Glomerular endothelial cell (primary cell): ENCODE measurements around the gene TBC1D1. TPM values are rescaled to one million over a fixed set of nuclear protein-coding genes. Genes with fewer than 3 reads are reported as not detected.

Experiments
- DNase-seq: peaks from one replicate; pipeline ENCODE4 v3.0.0-alpha.2; 2011; ENCODE audit warnings: low read depth, low spot score; ENCODE audit errors: extremely low read depth
- total RNA-seq: library from RNA; depleted of rRNA; stranded (reverse); fragments of >200 nt; gene quantifications from 2 replicates; pipeline ENCODE4 v1.2.3, GENCODE V29; 2015

The TBC1D1 gene
- total RNA-seq, 1 donor from 2014 or later = 133 TPM

GRCh38 chr4:38037612-38038011 lies 146.7 kb downstream of the TBC1D1 start:
- DNase-seq = no peak

DNA sequence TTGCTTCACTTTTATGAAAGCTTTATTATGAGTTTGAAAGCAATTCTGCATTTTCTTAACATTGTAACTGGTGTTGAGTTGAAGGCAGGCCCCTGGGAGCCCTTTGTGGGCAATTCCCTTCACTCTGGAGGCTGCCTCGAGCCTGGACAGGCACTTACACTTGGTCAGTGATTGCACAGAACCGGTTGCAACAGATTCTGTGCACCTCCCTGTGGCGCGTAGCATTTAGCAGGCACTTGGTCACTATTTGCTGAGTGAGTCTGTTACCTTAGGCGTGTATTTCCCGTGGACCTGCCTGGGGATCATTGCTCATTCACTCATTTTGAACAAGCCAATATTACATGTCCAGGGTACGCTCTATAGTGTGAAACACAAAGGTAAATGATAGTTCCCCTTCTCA lies 149.7 kb downstream of the TBC1D1 start:
- no peak for DNase-seq

DNA sequence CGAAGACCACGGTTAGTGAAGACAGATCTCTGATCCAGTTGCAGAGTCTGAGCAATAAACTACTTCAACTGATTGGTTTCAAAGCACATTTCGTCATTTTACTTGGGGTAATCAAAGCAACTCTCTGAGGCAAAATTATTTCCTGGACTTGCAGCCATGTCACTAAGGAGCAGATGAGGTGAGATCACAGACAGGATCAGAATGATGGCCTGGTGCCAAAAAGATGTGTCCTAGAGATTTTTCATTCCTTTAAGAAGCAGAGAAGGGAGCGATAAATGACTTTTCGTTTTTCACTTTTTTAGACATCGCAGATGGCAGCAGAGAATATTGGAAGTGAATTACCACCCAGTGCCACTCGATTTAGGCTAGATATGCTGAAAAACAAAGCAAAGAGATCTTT lies 153.2 kb downstream of the TBC1D1 start:
- no peak for DNase-seq

DNA sequence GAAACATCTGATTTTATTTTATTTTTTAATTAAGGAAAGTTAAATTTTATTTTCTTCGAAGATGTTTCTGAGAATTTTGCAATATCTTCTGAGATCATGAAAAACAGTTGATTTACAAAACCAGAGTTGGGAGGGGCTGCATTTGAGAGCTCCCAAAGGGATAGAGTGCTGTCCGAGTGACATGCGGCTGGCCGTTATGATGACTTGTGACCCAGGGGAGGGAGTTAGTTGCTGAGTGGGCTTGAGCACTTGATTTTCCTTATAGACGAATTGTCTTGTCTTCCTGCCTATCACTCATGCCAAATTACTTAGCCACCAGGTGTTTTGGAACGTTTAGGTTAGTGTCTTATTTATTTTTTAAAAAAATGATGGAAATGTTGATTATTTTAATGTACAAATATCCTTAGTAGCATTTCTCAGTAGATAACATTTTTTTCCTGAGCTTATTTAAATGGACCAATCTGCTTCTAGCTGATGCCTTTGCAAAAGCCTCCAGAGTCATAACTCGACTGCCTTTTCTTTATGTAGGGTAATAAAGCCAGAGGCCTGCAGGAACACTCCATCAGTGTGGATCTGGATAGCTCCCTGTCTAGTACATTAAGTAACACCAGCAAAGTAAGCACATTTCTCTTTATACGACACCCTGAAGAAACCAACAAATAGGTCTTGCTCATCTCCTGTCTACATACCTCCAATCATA lies 154.6 kb downstream of the TBC1D1 start:
- DNase-seq = no peak

GRCh38 chr4:38046727-38047489 lies 156.0 kb downstream of the TBC1D1 start:
- no peak for DNase-seq

- no peak for DNase-seq
Measured at GRCh38 chr4:38049545-38050170, 158.8 kb downstream of the TBC1D1 start.

DNA sequence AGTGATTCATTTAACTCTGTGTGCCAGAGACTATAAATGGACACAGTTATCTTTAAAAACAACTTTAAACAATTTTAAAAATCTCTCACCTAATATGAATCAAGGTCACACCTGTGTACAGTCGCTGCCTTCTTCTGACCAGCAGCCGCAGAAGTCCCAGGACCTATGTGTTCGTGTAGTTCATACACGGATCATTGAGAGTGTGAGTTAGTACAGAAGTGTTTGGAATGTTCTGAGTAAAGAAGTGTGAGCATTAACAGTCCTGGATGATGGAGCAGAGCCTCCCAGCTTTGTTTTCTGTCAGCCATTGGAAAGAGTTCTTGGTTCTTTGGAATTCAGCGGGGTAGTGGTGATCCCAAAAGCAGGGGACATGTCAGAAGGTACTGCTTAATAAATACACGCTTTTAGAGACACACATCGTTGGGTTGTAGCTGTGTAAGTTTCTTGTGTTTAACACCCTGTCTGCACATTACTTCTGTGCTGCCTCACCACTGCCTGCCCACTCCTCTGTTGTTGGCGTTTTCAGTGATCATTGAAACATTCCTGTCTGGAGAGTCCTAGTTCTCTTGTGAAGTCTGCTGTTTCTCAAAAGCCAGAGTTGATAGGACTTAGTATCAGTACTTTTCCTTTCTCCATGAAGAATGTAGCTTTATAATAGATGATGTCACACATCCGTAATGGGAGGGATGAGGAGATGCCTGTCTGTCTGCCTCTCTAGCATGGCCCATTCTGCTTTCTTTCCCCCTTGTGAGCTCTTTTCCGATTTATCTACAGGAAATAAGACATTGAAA lies 159.9 kb downstream of the TBC1D1 start:
- peak; percentile 71 for DNase-seq

DNA sequence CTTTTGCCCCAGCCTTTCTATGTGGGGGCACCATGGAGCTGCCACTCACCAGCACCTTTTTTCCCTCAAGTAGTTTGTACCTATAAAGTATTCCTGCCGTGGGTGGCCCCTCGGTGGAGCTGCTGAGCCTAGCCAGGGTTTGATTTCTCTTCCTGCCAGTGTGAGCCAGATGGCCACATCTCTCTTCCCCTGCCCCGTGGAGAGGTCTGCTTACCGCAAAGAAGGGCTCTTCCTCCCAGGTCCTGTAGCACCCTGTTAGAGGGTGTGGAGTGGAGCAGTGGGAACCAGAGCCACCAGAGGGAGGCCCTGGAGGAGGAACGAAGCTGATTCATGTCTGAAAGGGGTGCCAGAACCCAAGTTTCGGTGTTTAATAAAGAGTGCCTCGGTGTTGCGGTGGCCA lies 164.7 kb downstream of the TBC1D1 start:
- no peak for DNase-seq

DNA sequence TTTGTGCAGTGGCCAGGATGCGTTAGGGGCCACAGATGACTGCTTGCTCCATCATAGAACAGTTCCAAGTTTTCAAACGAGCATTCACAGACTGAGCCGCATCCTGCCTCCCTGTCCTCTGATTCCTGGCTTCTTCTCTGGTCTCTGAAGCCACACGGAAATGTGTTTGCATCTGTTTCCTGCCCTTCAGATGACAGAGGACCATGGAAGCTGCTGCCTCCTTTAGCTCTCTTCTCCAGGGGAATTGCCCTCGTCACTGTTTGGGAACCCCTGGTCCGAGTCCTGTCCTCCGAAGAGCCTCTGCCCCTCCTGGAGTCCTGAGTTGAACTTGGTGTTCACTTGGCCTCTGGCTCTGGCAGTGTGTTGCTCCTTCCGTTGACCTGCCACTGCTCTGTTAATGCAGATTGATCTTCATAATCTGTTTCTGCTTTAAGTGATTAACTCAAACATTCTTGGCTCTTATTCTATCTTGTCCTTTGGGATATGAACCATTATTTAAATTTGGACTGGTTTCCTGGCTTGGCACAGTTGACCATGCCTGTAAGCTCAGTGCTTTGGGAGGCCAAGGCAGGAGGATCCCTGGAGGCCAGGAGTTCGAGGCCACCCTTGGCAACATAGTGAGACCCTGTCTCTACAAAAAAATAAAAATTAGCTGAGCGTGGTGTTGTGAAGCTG lies 165.3 kb downstream of the TBC1D1 start:
- no peak for DNase-seq

- DNase-seq = no peak
Measured at GRCh38 chr4:38058151-38058550, 167.3 kb downstream of the TBC1D1 start.

GRCh38 chr4:38060829-38061431 lies 170.0 kb downstream of the TBC1D1 start:
- no peak for DNase-seq

DNA sequence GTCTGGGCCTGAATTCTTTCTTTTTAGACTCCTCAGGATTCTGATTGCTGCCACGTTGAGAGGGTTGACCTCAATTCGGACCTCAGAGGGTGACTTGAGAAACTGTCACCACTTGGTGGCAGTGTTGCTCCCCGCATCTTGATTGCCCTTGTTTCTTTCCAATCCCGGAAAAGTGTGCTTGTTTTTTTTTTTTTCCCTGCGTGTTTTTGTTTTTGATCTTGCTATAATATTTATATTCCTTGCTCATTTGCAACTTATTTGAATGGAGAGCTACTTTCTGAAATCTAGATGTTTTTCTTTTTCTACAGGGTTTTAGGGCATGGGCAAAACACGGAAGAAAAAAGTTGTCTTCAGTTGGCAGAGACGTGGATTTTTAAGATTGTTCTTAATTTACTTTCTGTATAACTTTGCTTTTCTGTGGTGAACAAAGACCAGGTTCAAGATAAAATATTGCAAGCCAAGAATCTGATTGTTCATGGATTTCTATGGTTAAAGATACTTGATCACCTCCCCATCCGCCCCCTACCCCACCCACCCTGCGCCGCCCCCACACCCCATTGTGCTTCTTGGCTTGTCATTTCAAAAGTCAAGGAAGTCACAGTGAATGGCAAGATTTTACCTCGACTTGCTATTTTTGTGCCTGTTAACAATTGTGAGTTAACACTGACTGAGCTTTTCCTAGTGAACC lies 171.3 kb downstream of the TBC1D1 start:
- DNase-seq = peak; percentile 69

DNA sequence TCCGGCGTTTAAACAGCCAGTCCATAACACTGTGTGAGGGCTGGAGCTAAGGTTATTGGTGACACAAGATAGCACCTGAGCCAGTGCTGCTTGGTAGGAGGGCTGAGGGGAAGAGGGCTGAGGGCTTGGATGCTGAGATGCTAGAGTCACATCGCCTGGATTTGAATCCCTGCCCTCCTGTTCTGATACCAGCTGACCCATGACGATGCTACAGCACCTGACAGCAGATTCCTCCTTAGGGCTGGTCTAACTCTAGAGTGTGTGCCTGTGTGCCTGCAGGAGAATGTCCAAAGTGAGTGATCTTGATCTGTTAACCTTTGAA lies 171.9 kb downstream of the TBC1D1 start:
- DNase-seq = no peak

GRCh38 chr4:38065176-38065575 lies 174.3 kb downstream of the TBC1D1 start:
- no peak for DNase-seq

DNA sequence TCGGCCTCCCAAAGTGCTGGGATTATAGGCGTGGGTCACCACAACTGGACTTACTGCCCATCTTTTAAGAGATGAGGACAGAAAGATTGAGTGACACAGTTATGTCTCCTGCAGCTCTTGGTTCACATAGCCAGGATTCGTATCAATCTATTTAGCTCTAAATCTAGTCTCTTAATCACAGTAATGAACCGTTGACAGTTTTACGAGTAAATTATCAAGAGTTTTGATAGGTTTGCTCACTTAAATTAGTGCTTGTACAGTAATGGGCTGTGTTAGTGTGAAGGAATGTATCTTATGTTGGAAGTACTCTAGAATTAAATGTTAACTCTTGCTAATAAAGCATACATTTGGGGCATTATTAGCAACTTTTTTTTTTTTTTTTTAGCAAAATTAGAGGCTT lies 175.0 kb downstream of the TBC1D1 start:
- DNase-seq = no peak

- no peak for DNase-seq
Measured at GRCh38 chr4:38067499-38067898, 176.6 kb downstream of the TBC1D1 start.

DNA sequence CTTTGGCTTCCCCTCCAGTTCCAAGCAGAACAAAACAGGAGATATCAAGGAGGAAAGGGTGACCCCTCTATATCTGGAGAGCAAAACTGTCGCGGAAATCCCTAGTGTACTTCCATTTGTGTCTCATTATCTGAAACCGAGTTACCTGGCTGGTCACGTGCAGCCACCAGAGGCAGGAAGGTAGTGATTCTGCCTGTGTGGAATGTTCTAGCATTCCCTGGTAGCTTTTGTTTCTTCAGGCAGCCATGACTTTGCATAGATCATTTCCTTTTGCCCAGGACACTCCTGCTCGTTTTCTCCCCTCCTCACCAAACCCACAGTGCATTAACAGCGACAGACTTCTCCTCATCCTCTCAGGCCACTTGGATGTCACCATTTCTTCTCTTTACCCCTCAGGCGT lies 177.2 kb downstream of the TBC1D1 start:
- no peak for DNase-seq

- no peak for DNase-seq
Measured at GRCh38 chr4:38069271-38069760, 178.4 kb downstream of the TBC1D1 start.

DNA sequence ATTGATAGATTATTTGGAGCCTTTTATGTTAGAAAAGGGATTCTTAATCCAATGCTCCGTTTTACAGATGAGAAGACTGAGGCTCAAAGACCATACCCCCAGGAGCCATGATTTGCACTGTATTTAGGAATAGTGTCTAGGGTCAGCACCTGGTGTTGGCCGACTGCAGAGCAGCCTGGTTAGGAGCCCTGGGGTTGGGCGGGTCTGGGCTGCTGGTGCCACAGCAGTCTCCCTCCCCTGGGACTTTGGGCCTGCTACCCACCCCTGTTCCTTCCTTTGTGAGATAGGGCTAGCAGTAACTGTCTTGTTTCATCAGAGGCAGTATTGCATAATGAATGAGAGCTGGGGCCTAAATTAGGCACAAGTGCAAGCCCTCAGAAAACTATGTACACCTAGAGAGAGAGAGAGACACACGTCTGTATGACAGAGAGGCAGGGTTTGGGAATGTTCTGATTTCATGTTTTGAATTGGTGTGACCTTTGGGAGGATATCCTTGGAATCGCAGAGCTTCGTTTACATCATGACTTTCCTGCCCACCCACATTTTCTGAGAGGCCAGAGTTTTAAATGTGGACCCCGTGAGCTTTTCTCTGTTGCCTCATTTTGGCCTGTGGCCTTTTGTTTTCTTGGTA lies 181.0 kb downstream of the TBC1D1 start:
- DNase-seq = no peak
